HG02852 (cell line): ENCODE results near the gene CTXND1.
A peak's percentile ranks its signal among the peaks of the same experiment; 100 is the strongest.
"Not testable (repeated sequence)": the region's sequence is repeated elsewhere in the genome, so short reads cannot be mapped to it uniquely, and the experiment has no call there.

Experiments used
- ATAC-seq: cut with Tn5 transposase; IDR thresholded peaks from one replicate; pipeline ENCODE4 v1.9.1; 2021; ENCODE audit warnings: mild to moderate bottlenecking, moderate library complexity; ENCODE audit not compliant: unreplicated experiment

Gene CTXND1

DNA sequence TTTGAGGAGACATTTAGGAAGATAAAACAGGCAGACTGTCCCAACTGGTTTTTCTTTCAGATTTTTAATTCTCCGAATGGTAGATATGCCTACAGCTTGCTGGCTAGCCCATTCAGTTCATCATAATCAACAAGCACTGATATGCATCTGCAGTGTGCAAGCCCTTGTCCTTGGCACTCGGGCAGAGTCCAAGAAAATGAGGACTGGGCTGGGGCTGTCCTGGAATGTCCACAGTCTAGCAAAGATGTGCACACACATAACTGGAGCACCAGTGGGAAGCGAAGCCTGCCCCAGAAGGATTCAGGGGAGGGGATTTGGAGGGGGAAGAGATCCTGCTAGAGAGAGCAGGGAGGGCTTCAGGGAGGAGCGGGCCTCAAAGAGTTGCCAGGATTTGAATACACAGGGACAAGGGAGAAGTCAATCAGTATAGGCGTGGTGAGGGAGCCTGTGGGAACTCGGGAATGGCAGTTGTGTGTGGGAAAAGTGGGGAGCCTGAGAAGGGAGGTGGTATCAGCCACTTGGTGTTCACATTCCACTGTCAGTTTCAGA, 90.5 kb downstream of the CTXND1 start:
- no peak for ATAC-seq

DNA sequence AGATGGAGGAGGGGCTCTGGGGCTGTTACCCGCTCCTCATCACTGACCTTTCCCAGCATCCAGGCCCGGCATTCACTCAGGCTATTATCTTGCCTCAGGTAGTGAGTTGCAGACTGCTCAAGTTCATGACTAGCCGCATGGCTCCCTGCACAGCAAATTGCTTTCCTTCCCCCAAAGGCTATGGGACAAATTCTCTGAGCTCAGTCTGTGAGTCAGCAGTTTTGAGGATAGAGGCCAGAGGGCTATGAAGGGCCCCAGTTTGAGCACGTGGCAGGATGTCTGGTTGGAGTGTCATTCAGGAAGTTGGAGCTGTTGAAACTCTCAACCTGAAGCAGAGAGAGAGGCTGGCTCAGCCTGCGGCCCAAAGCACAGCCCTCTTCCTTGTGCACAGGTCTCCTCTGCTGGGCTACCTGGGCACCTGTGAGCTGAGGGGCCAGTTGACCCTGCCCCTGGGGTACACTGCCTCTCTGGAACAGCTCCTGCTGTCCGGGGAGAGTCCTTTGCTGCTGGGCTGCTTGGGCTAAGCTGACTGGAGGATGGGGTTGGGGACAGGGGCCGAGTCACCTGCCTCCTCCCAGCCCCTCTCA, 91.3 kb downstream of the CTXND1 start:
- peak; percentile 86 for ATAC-seq

DNA sequence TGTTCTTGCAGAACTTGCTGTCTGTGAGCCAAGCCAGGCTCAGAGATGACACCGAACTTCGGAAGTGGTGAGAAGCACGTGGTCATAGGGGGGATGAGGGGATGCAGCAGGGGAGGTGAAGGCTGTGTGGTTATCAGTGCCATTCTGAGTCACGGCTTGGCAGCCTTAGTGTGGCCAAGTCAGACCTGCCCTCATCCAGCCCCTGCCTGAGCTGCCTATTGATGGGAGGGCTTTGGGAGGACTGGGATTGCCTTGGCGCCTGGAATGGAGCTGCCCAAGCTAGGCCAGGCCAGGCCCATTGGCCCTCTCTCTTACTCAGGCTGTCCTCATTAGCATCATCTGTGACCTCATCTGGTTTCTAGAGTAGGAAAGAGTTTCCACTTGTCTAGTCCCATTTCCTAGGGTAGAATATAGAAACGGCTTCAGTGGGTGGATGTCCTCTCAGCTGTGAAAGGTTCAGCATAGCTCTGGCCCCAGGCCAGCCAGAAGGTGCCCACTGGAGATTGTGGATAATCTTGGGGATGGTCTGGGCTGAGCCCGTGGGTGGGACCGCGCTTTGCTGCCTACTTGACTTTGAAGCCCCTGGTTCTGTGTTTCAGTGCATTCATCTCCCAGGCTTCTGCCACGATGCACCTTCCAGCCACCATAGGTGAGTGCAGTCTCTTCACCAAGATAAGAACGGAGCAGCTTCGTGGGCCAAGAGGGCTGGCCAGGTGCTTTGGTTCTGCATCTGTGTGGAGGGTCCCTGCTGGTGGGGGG, 92.0 kb downstream of the CTXND1 start:
- peak; percentile 48 for ATAC-seq

DNA sequence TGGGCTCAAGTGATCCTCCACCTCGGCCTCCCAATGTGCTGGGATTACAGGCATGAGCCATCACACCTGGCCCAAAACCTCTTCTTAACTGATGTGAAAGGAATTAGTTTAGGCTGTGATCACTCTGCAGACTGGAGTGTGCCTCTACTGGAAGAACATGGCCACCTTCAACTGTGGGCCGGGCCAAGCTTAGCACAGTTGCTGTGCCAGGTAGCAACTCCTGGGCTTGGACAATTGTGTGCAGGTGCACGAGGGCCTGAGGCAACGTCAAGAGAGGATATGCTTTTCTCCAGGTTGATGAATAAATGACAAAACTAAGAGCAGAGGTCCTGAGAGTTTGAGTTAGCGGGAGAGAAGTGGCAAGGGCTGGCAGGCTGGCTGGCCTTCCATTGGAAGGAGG, 92.7 kb downstream of the CTXND1 start:
- no peak for ATAC-seq

DNA sequence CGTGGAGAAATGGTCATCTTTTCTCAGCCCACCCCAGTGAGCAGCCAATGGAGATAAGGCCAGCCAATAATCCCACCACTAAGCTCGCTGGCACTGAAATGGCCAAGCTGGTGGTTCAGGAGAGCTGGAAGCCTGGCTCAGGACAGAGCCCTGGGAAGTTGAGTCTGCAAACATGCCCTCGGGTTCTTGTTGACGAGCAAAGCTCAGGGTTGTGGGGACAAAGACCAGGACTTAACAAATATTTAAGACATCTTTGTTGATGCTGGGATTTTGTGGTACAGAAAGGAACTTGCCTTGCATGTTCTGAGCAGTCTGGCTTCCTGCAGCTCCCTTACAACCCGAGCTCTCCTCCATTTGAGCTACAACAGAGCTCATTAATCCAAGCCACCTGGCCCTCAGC, 94.8 kb downstream of the CTXND1 start:
- no peak for ATAC-seq

DNA sequence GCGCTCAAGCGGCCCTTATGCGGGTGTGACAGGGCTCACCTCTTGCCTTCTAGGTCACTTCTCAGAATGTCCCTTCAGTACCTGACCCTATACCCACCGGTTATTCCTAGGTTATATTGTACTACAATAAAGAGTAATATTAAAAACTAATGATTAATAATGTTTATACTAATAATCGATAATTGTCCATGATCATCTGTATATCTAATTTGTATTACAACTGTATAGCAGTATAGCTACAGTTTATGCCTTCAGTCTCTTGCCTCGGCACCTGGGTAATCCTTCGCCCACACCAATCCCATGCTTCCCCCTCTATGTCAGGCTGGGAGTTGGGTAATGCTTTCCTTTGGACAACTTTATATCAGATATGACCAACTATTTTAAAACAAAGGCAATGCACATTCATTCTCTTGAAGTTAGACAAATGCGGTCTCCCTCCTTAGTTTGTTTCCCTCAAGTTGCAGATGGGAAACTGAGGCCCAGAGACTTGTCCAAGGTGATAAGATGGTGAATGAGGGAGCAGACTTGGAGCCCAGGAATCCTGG, 95.8 kb downstream of the CTXND1 start:
- ATAC-seq: no peak

DNA sequence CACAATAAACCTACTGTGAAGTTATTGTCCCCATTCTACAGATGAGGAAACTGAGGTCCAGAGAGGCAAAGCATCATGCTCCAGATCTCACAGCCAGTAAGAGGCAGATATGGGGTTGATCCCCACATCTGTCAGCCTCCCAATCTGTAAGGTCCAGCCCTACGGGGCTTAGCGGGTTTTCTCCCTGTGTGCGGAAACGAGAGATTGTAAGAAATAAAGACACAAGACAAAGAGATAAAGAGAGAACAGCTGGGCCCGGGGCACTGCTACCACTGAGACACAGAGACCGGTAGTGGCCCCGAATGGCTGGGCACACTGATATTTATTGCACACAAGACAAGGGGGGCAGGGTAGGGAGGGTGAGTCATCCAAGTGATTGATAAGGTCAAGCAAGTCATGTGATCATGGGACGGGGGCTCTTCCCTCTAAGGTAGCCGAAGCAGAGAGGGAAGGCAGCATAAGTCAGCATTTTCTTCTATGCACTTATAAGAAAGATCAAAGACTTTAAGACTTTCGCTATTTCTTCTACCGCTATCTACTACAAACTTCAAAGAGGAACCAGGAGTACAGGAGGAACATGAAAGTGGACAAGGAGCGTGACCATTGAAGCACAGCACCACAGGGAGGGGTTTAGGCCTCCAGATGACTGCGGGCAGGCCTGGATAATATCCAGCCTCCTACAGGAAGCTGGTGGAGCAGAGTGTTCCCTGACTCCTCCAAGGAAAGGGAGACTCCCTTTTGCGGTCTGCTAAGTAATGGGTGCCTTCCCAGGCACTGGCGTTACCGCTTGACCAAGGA, 96.4 kb downstream of the CTXND1 start:
- not testable (repeated sequence) for ATAC-seq

DNA sequence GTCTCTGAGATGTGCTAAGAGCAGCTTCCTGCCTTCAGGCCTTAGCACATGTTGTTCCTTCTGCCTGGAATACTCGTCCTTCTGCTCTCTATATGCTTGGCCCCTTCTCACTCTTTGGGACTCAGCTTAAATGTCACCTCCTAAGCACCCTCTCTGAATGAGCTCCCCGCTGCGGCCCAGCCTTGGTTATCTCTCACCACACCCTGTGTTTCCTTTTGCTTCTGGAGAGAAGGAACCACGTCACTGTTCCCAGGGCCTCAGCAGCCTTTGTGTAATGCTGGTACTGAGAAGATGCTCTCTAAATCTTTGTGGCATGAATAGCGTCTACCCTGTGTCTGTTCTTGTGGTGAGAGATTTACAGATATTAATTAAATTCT, 97.0 kb downstream of the CTXND1 start:
- no peak for ATAC-seq

DNA sequence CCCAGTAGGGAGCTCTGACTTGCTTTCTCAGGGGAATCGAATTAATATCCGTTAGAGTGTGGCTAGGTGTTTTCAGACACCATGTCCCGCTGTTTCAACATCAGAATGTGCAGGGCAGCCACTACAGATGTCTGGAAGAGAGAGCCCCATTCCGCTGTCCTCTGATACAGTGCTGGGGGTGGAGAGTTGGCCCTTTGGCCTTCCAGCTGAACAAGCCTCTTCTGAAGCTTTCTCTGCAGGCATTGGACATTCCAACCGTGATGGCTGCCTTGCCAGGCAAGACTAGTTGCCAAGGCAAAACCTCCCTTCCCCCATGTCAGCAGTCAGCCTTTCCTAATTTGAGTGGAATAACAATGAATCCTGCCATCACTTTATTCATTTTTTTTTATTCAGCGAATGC, 97.7 kb downstream of the CTXND1 start:
- ATAC-seq: no peak

DNA sequence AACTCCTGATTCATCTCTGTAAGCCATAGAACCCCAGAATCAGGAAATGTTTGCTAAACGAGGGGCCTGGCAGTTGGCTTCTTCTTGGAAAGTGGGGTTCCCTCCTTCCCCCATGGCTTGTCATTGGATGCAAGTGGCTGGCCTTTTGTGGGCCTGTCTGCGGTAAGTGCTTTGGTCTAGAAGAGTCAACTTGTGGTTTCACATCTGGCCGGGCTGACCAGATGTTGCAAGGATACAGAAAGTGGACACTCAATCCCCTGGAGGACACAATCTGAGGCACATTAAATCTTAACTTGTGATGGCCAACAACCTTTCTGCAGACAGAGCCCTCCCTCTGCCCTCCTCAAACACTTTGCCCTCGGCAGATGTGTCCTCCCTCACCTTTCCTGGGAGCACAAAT, 98.1 kb downstream of the CTXND1 start:
- no peak for ATAC-seq

DNA sequence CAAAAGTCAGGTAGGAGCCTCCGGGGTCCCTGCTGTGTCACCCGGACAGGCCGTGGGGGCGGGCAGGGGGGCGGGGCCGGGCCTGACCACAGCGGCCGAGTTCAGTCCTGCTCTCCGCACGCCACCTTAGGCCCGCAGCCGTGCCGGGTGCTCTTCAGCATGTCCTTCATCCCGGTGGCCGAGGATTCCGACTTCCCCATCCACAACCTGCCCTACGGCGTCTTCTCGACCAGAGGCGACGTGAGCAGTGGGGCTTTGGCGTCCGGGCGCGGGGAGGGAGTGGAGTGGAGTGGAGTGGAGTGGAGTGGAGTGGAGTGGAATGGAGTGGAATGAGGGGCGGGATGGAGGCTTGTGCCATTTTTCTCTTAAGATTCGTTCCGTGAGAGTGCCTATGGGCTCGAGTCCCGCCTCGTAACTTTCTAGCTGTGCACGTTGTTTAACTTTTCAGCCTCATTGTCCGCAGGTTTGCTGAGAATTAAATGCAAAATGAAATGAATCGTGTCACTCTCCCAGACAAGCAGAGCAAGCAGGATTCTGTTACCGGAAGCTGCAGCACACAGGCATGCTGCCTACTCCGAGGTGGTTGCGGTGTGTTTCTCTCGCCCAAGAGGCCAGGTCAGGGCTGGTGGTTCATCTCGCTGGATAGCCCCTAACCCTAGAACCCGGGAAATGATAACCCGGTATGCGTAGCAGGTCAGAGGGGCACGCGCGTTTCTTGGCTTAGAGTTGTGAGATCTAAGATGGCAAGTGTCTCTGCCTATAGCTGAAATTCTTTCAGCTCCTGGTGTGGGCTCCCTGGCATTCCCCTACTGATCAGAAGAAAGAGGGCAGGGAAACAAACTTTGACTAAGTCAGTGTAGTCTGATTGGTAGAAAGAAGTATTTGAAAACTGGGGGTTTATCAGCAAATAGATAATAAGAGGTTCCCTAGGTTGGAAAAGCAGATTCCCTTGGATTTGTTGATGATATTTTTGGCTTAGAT, 98.8 kb downstream of the CTXND1 start, which contains the start of gene FAH:
Gene FAH, plus strand, starts transcription at position 104 of the 981 bp plus-strand sequence. Its CDS starts 56 bp downstream, at position 160.
- ATAC-seq: peak; percentile 55

DNA sequence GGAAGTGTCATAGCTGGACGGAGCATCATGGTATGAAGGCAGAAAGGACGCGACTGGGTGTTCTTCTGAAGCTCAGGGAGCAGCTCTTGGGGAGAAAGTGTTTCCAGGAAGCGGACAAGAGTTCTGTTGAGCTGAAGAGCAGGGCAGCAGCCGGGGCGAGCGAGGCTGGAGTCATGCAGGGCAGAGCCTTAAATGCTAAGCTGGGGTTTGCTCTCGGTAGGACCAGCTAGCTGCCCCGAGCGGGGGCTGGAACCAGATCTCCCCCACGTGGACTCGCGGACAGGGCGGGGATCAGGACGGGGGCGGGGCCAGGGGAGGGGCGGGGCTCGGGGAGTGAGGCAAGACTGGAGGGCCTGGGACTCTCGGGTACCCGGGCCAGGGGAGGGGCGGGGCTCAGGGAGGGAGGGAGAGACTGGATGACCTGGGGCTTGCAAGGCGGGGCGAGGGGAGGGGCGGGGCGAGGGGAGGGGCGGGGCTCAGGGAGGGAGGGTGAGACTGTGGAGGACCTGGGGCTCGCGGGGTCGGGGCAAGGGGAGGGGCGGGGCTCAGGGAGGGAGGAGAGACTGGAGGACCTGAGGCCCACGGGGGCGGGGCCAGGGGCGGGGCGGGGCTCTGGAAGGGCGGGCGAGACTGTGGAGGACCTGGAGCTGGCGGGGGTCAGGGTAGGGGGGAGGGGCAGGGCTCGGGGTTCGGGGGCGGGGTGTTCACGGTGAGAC, 99.7 kb downstream of the CTXND1 start:
- peak; percentile 50 for ATAC-seq

DNA sequence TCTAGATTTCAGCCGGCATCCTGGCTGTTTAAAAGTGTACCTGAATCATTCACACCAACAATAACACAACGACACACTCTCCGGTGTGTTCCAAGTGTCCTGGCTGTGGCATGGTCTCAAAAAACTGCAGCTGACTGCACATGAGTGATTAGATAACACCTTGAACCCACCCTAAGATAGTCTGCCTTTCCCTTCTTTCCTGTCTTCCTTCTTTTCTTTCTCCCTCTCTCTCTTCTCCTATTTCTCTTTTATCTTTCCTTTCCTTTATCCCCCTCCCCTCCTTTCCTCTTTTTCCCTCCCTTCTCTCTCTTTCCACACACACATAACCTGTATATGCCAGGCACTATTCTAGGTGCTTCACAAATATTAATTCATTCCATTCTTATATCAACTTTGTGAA, 100.4 kb downstream of the CTXND1 start:
- ATAC-seq: no peak

DNA sequence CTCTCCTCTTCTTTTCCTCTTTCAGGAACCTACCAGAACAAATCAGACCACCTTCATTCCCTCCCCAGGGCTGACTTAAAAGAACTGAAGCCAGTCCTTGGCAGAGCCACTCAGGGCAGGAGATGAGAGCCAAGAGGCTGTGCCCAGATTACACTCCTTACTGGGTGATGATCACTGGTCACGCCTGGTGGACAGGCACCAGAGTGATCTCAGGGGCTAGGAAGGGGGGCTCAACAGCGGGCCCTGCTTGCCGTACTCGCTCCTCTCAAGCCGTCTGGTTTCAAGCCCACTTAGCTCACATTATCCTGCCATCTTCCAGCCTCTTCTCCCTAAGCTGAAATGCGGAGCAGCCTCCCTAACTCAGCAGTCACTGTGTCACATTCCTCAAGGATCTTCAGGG, 100.9 kb downstream of the CTXND1 start:
- ATAC-seq: no peak
